ENCODE results near the gene TMEM132D.

- no peak for TF ChIP-seq GATA2 (IDR thresholded peaks at IDR 0.05; ENCODE audit: low read depth, low read length)
- TF ChIP-seq GATA3 (IDR thresholded peaks at IDR 0.05; ENCODE audit: low read depth, low read length) = no peak
Measured at GRCh38 chr12:129657179-129657578, 246.6 kb downstream of the TMEM132D start.
